ENCODE measurements around the gene FADS1. TPM values are rescaled to one million over a fixed set of nuclear protein-coding genes. Genes with fewer than 3 reads are reported as not detected.

The FADS1 gene
- total RNA-seq, 1 donor from 2014 or later, result 99.3 TPM

DNA sequence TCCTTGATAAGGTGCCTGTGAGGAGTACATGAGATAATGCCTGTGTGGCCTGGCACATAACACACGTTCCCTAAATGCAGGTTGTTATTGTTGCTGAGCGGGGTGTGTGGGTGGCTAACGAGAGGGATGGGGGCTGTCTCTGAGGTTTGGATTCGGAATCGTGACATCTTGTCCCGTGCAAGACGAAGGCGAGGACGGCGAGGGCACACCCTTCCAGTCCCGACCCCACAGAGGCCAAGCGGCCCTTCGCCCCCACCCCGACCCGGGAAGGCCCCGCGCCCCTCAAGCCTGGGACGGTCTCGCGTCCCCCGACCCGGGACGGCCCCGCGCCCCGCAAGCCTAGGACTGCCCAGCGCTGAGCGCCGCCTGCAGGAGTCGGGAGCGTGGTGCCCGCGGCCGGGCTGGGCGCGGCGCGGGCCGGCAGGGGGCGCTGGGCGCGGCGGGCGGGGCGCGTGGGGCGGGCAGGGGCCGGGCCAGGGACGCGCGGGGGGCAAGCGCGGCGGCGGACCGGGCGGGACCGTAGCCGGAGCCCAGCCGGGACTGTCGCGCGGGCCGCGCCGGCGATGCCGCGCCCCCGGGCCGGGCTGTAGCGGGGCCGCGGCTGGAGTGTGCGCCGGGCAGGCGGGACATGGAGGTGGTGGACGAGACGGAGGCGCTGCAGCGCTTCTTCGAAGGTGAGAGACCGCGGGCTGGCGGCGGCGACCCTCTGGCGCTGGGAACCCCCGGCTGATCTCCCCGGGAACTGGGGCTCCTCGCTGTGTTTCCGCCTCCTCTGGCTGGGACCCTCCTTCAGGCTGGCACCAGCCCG, 64.5 kb downstream of the FADS1 start, which contains the start of gene MYRF:
TSS of gene MYRF (plus strand) at position 520 of the 808 bp plus-strand sequence. CDS start at position 629, 109 bp downstream.
- intact Hi-C loops (cut with DNase I), result no loop called here
- DNase-seq (ENCODE audit: low spot score) (peak; percentile 69), ATAC-seq (peak; percentile 26)

- no peak for ATAC-seq
- no peak for DNase-seq (ENCODE audit: low spot score)
- intact Hi-C loops (cut with DNase I), result no loop called here
Measured at GRCh38 chr11:61751384-61751783, 65.4 kb downstream of the FADS1 start.

DNA sequence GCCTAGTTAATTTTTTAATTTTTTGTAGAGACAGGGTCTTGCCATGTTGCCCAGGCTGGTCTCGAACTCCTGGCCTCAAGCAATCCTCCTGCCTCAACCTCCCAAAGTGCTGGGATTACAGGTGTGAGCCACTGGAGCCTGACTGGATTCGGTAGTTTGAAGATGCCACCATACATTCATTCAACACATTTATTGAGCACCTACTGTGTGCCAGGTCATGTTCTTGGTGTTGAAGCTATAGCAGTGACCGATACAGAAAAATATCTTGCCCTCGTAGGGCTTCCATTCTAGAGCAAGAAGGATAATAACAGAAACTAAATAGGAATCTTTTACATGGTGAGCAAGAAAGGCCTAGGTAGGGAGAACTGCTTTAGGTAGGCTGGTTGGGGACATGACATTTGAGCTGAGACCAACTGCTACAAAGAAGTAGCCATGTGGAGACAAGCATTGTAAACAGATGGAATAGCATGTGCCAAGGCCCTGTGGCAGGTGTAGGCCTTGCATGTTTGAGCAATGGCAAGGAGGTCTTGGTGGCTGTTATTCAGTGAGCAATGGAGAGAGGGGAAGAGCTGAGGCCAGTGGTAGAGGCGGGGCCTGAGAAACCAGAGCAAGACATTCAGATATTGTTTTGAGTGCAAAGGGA, 66.1 kb downstream of the FADS1 start:
- DNase-seq (ENCODE audit: low spot score), result no peak
- intact Hi-C loops (cut with DNase I), result no loop called here
- ATAC-seq, result no peak

Other genes with a start within 250 kb of the FADS1 start
- 3.7 TPM for gene SYT7, start 235.9 kb downstream of the FADS1 start, total RNA-seq
- 4.8 TPM for gene DAGLA, start 136.6 kb downstream of the FADS1 start, total RNA-seq
- gene MYRF, start 64.4 kb downstream of the FADS1 start, total RNA-seq, result 10.4 TPM
- 96.6 TPM for gene TMEM258, start 24.4 kb downstream of the FADS1 start, total RNA-seq
- gene FEN1, start 24.1 kb downstream of the FADS1 start, total RNA-seq, result 3.7 TPM
- gene FADS2, start 11.3 kb upstream of the FADS1 start, total RNA-seq, result 140 TPM
- 127 TPM for gene FADS3, start 74.5 kb upstream of the FADS1 start, total RNA-seq
- 70.5 TPM for gene RAB3IL1, start 100.6 kb upstream of the FADS1 start, total RNA-seq
- gene BEST1, start 133.3 kb upstream of the FADS1 start, total RNA-seq, result 31.3 TPM
- gene FTH1, start 150.6 kb upstream of the FADS1 start, total RNA-seq, result 4,297 TPM

Measured in sciatic nerve (tissue), 2 donors.